Measurements from ENCODE around the gene CD180. TPM values are rescaled to one million over a fixed set of nuclear protein-coding genes. Genes with fewer than 3 reads are reported as not detected.

CD180 gene
- total RNA-seq, 4 donors from 2014 or later = 0.27 to 2.2 (median 1.2) TPM; not detected in 1

- Histone ChIP-seq H3K4me1 (peaks cover 0 to 28% (median 6%) of the 10 kb centered on the region in 3 donors), H3K9me3 (no peaks in the 10 kb centered on the region), H3K27ac (no peak overlapping the region), H3K36me3 (no peaks in the 10 kb centered on the region), H3K27me3 (no peaks in the 10 kb centered on the region), H3K4me3 (no peak overlapping the region)
- TF ChIP-seq EP300 (IDR thresholded peaks at IDR 0.05) = no peak
- no peak for TF ChIP-seq POLR2A (IDR thresholded peaks at IDR 0.05)
- no peak for TF ChIP-seq POLR2AphosphoS5 (IDR thresholded peaks at IDR 0.05)
- no peak for TF ChIP-seq CTCF (IDR thresholded peaks at IDR 0.05)
- ATAC-seq = no peak
- WGBS, 2 donors (ENCODE audit: low coverage in 1 of 2) = 56 to 73% methylated on average over 1 to 2 of the region's 2 CpGs
These were observed 15.3 kb upstream of the CD180 start for GRCh38 chr5:67211926-67212325.

DNA sequence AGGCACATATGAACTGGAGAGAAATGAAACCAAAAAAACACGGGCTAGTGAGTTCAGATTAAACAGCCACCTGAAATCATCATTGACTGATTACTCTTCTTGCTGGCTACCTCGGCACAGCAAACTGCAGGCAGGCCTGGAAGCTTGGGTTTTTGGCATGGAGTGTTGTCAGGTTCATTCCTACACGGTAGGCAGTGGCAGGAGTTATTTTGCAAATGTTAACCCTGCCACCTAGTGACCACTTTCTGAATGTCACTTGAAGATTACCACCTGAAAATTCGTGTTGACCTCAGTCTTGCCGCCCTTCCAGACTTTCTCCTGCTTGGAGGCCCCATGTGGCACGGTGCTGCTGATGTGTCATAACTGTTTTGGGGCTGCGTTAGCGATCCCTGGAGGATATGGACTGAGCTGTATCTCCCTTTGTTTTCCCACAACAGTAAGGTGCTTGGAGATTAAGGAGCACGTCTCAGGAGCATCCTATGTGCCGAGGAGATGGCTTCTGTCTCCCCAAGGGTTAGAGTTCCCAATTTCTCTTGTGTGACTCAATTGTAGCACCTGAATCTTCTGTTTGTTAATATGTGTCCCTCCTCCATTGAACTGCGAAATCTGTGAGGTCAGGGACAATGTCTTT is 12.7 kb upstream of the CD180 start:
- H3K9me3 ChIP-seq = no peaks in the 10 kb centered on the region
- TF ChIP-seq POLR2AphosphoS5 (IDR thresholded peaks at IDR 0.05) = peak; percentile 30
- TF ChIP-seq CTCF (IDR thresholded peaks at IDR 0.05) = peak; percentile 37 to 87 (median 86)
- no peak for TF ChIP-seq POLR2A (IDR thresholded peaks at IDR 0.05)
- H3K4me3 ChIP-seq = no peak overlapping the region
- H3K27me3 ChIP-seq = no peaks in the 10 kb centered on the region
- no peak overlapping the region for H3K27ac ChIP-seq
- no peaks in the 10 kb centered on the region for H3K36me3 ChIP-seq
- H3K4me1 ChIP-seq = peaks cover 0 to 11% (median 0%) of the 10 kb centered on the region in 3 donors
- 15 to 20% methylated on average over 4 to 8 of the region's 11 CpGs for WGBS, 2 donors (ENCODE audit: low coverage in 1 of 2)
- ATAC-seq = peak; percentile 73

DNA sequence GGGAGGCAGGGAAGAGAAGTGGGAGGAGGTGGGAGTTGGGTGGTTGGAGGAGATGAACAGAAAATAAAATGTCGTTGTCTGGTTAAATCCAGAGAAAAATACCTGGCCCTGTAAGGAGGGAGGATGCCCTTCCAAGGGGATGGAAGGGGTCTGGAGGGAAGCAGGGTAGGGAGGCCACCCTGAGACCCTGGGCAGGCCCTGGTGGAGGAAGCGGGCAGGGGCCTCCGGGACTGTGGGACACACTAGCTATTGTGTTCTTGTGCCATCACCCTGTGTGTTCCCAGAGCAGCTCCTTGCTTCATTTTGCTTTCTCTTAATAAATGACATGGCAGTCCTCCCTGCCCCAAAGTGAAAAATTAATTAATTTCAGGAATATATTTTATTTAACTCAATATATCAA is 11.8 kb upstream of the CD180 start:
- TF ChIP-seq POLR2A (IDR thresholded peaks at IDR 0.05) (no peak), POLR2AphosphoS5 (IDR thresholded peaks at IDR 0.05) (no peak), CTCF (IDR thresholded peaks at IDR 0.05) (no peak), EP300 (IDR thresholded peaks at IDR 0.05) (no peak)
- no peak for ATAC-seq
- 88 to 95% methylated on average over 1 to 3 of the region's 3 CpGs for WGBS, 2 donors (ENCODE audit: low coverage in 1 of 2)
- H3K4me3 ChIP-seq = no peak overlapping the region
- H3K36me3 ChIP-seq = no peaks in the 10 kb centered on the region
- H3K9me3 ChIP-seq = no peaks in the 10 kb centered on the region
- peaks cover 0 to 11% (median 0%) of the 10 kb centered on the region in 3 donors for H3K4me1 ChIP-seq
- no peaks in the 10 kb centered on the region for H3K27me3 ChIP-seq
- no peak overlapping the region for H3K27ac ChIP-seq

- no peak for ATAC-seq
- 66 to 82% methylated on average over 3 to 4 of the region's 4 CpGs for WGBS, 2 donors (ENCODE audit: low coverage in 1 of 2)
- H3K27ac ChIP-seq = no peak overlapping the region
These were observed 10.3 kb upstream of the CD180 start for GRCh38 chr5:67206929-67207328.

More at GRCh38 chr5:67206929-67207328, 10.3 kb upstream of the CD180 start:
- Histone ChIP-seq H3K27me3 (no peaks in the 10 kb centered on the region), H3K9me3 (no peaks in the 10 kb centered on the region), H3K4me1 (peaks cover 0 to 11% (median 0%) of the 10 kb centered on the region in 3 donors), H3K36me3 (no peaks in the 10 kb centered on the region), H3K4me3 (no peak overlapping the region)
- TF ChIP-seq CTCF (IDR thresholded peaks at IDR 0.05) = no peak
- TF ChIP-seq EP300 (IDR thresholded peaks at IDR 0.05) = no peak
- no peak for TF ChIP-seq POLR2AphosphoS5 (IDR thresholded peaks at IDR 0.05)
- no peak for TF ChIP-seq POLR2A (IDR thresholded peaks at IDR 0.05)
